HL-60 (cell line): ENCODE measurements around the gene SLC13A2.

Experiments
- DNase-seq, 2 experiments: peaks; one replicate each; pipeline ENCODE4 v3.0.0-alpha.2; 2010 to 2020; ENCODE audit warnings: low read depth in 1 of 2, low spot score in 1 of 2
- H3K27ac ChIP-seq: fragments of 250-450 bp; sonication (Bioruptor Pico); replicated peaks from 2 replicates; pipeline ENCODE4 v1.5.1; 2020; ENCODE audit warnings: mild to moderate bottlenecking, moderate library complexity
- H3K27me3 ChIP-seq: fragments of 250-450 bp; sonication (Bioruptor Pico); 2 replicates; pipeline ENCODE4 v1.5.1; 2021; ENCODE audit warnings: mild to moderate bottlenecking, moderate library complexity; ENCODE audit not compliant: insufficient read depth, poor library complexity, severe bottlenecking
- H3K4me3 ChIP-seq: replicated peaks from 2 replicates; pipeline ENCODE4 v1.5.1; 2011; ENCODE audit warnings: mild to moderate bottlenecking, control low read depth, low read length; ENCODE audit not compliant: insufficient read depth
- GABPA ChIP-seq: IDR thresholded peaks from 2 replicates; pipeline ENCODE4 v1.6.1; 2012; ENCODE audit warnings: low read depth
- POLR2AphosphoS5 ChIP-seq: IDR thresholded peaks from 2 replicates; pipeline ENCODE4 v1.6.1; 2012; ENCODE audit warnings: low read depth
- SPI1 ChIP-seq: IDR thresholded peaks from 2 replicates; pipeline ENCODE4 v1.6.1; 2012; ENCODE audit warnings: low read depth, mild to moderate bottlenecking, borderline replicate concordance
- TF ChIP-seq, protein P1 (sequence below): IDR thresholded peaks from 2 replicates; pipeline ENCODE4 v1.6.1; 2012; ENCODE audit warnings: low read depth; ENCODE audit not compliant: insufficient replicate concordance
- TF ChIP-seq, protein P2 (sequence below): IDR thresholded peaks from one replicate; pipeline ENCODE4 v1.5.1; 2011; ENCODE audit warnings: low read length, control low read depth, inconsistent platforms; ENCODE audit not compliant: insufficient read depth

Gene SLC13A2

GRCh38 chr17:28528327-28529012 lies 55.0 kb downstream of the SLC13A2 start:
- no peak overlapping the region for H3K27ac ChIP-seq
- H3K4me3 ChIP-seq, result no peak overlapping the region
- TF ChIP-seq, protein P1, sequence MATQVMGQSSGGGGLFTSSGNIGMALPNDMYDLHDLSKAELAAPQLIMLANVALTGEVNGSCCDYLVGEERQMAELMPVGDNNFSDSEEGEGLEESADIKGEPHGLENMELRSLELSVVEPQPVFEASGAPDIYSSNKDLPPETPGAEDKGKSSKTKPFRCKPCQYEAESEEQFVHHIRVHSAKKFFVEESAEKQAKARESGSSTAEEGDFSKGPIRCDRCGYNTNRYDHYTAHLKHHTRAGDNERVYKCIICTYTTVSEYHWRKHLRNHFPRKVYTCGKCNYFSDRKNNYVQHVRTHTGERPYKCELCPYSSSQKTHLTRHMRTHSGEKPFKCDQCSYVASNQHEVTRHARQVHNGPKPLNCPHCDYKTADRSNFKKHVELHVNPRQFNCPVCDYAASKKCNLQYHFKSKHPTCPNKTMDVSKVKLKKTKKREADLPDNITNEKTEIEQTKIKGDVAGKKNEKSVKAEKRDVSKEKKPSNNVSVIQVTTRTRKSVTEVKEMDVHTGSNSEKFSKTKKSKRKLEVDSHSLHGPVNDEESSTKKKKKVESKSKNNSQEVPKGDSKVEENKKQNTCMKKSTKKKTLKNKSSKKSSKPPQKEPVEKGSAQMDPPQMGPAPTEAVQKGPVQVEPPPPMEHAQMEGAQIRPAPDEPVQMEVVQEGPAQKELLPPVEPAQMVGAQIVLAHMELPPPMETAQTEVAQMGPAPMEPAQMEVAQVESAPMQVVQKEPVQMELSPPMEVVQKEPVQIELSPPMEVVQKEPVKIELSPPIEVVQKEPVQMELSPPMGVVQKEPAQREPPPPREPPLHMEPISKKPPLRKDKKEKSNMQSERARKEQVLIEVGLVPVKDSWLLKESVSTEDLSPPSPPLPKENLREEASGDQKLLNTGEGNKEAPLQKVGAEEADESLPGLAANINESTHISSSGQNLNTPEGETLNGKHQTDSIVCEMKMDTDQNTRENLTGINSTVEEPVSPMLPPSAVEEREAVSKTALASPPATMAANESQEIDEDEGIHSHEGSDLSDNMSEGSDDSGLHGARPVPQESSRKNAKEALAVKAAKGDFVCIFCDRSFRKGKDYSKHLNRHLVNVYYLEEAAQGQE, result no peak
- TF ChIP-seq, protein P2, sequence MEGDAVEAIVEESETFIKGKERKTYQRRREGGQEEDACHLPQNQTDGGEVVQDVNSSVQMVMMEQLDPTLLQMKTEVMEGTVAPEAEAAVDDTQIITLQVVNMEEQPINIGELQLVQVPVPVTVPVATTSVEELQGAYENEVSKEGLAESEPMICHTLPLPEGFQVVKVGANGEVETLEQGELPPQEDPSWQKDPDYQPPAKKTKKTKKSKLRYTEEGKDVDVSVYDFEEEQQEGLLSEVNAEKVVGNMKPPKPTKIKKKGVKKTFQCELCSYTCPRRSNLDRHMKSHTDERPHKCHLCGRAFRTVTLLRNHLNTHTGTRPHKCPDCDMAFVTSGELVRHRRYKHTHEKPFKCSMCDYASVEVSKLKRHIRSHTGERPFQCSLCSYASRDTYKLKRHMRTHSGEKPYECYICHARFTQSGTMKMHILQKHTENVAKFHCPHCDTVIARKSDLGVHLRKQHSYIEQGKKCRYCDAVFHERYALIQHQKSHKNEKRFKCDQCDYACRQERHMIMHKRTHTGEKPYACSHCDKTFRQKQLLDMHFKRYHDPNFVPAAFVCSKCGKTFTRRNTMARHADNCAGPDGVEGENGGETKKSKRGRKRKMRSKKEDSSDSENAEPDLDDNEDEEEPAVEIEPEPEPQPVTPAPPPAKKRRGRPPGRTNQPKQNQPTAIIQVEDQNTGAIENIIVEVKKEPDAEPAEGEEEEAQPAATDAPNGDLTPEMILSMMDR, result no peak
- no peak for TF ChIP-seq SPI1
- no peak for TF ChIP-seq GABPA
- no peak for TF ChIP-seq POLR2AphosphoS5
- H3K27me3 ChIP-seq, result no peaks in the 10 kb centered on the region
- DNase-seq, result no peak

DNA sequence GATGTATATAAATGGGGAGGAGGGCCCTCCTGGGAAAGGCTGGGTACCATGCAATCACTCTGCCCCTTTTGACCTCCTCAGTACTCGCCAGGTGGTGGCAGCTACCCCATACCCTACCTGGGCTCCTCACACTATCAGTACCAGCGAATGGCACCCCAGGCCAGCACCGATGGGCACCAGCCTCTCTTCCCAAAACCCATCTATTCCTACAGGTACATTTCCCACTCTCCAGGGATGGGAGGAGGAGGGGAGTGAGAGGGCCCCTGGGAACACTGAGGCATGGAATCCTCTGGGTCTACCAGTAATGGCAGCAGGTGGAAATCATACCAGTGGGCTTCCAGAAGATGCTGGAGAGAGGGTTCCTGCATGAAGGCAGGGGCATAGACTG lies 55.6 kb downstream of the SLC13A2 start:
- TF ChIP-seq SPI1 (no peak), POLR2AphosphoS5 (no peak)
- TF ChIP-seq, protein P1, result no peak
- no peaks in the 10 kb centered on the region for H3K27me3 ChIP-seq
- H3K27ac ChIP-seq, result no peak overlapping the region
- H3K4me3 ChIP-seq, result no peak overlapping the region
- DNase-seq, result no peak

DNA sequence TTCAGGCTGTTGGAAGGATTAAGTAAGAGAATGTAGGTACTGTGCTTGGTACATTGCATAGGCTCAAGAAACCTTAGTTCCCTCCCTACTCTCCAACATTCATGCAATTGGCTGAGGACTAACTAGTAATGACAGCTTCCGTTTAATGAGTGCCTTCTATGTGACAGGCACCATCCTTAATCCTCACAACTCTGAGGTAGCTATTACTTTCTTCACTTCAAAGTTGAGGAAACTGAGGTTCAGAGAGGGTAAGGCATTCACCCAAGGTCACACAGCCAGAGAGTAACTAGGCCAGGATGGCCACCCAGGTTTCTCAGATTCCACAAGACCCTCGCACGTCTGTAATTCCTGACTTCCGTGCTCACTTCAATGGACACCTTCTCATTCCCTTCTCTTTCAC lies 56.8 kb downstream of the SLC13A2 start:
- no peaks in the 10 kb centered on the region for H3K27me3 ChIP-seq

DNA sequence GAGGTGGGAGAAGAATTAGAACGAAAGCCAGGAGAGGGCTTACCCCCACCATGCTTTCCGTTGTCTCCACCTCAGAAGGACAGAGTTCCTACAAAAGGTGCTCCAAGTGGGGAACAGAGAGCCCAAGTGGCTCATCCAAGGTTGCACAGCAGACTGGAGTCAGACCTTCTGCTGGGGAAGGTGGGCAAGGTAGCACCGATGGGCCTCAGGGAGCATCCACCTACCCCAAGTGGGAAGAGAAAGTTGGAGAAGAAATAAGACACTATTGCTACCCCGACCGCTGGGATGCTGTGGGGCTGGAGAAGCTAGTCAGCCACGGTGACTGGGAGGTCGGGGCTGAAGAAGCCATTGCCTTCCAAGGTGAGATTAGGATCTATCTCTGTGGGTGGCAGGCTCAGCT lies 57.5 kb downstream of the SLC13A2 start:
- Histone ChIP-seq H3K4me3 (no peak overlapping the region), H3K27me3 (no peaks in the 10 kb centered on the region), H3K27ac (no peak overlapping the region)
- TF ChIP-seq GABPA (no peak), POLR2AphosphoS5 (no peak), SPI1 (no peak)
- TF ChIP-seq, protein P1, result no peak
- TF ChIP-seq, protein P2, result no peak
- DNase-seq, result no peak

More for the DNA sequence above, 56.8 kb downstream of the SLC13A2 start:
- Histone ChIP-seq H3K27ac (no peak overlapping the region), H3K4me3 (no peak overlapping the region)
- no peak for DNase-seq
- no peak for TF ChIP-seq SPI1
- no peak for TF ChIP-seq POLR2AphosphoS5
- TF ChIP-seq, protein P1, result no peak
